Measurements from ENCODE around the gene TOMM20.
A peak's percentile ranks its signal among the peaks of the same experiment; 100 is the strongest.
"Not testable (repeated sequence)": the region's sequence is repeated elsewhere in the genome, so short reads cannot be mapped to it uniquely, and the experiment has no call there.

TOMM20 gene

GRCh38 chr1:235101558-235102258, 26.9 kb downstream of the TOMM20 start:
- peak; percentile 20 for DNase-seq (ENCODE audit: low spot score)

GRCh38 chr1:235100194-235100772, 28.4 kb downstream of the TOMM20 start:
- no peak for DNase-seq (ENCODE audit: low spot score)

- no peak for DNase-seq (ENCODE audit: low spot score)
These were observed 29.6 kb downstream of the TOMM20 start for GRCh38 chr1:235098991-235099390.

- no peak for DNase-seq (ENCODE audit: low spot score)
These were observed 30.1 kb downstream of the TOMM20 start for GRCh38 chr1:235098547-235098946.

GRCh38 chr1:235097501-235097900, 31.1 kb downstream of the TOMM20 start:
- not testable (repeated sequence) for DNase-seq (ENCODE audit: low spot score)

GRCh38 chr1:235095938-235096562, 32.6 kb downstream of the TOMM20 start:
- no peak for DNase-seq (ENCODE audit: low spot score)

GRCh38 chr1:235093696-235094592, 34.7 kb downstream of the TOMM20 start:
- DNase-seq (ENCODE audit: low spot score): peak; percentile 74

- DNase-seq (ENCODE audit: low spot score): peak; percentile 70
These were observed 35.5 kb downstream of the TOMM20 start for GRCh38 chr1:235093013-235093695.

GRCh38 chr1:235092415-235092814, 36.2 kb downstream of the TOMM20 start:
- DNase-seq (ENCODE audit: low spot score): not testable (repeated sequence)

GRCh38 chr1:235092045-235092406, 36.6 kb downstream of the TOMM20 start:
- DNase-seq (ENCODE audit: low spot score): not testable (repeated sequence)

GRCh38 chr1:235091319-235092044, 37.2 kb downstream of the TOMM20 start:
- not testable (repeated sequence) for DNase-seq (ENCODE audit: low spot score)

GRCh38 chr1:235090406-235091069, 38.1 kb downstream of the TOMM20 start:
- no peak for DNase-seq (ENCODE audit: low spot score)

- DNase-seq (ENCODE audit: low spot score): no peak
These were observed 39.7 kb downstream of the TOMM20 start for GRCh38 chr1:235088907-235089306.

- DNase-seq (ENCODE audit: low spot score): no peak
These were observed 40.2 kb downstream of the TOMM20 start for GRCh38 chr1:235088430-235088829.

- DNase-seq (ENCODE audit: low spot score): no peak
These were observed 40.7 kb downstream of the TOMM20 start for GRCh38 chr1:235087906-235088305.

GRCh38 chr1:235085411-235086117, 43.1 kb downstream of the TOMM20 start:
- DNase-seq (ENCODE audit: low spot score): not testable (repeated sequence)

GRCh38 chr1:235080788-235081187, 47.8 kb downstream of the TOMM20 start:
- DNase-seq (ENCODE audit: low spot score): not testable (repeated sequence)

GRCh38 chr1:235080297-235080657, 48.4 kb downstream of the TOMM20 start:
- not testable (repeated sequence) for DNase-seq (ENCODE audit: low spot score)

GRCh38 chr1:235079443-235080296, 49.0 kb downstream of the TOMM20 start:
- DNase-seq (ENCODE audit: low spot score): no peak
